Measurements from ENCODE around the gene PLEKHM3.
A peak's percentile ranks its signal among the peaks of the same experiment; 100 is the strongest.

The PLEKHM3 gene

GRCh38 chr2:207901829-207902228 lies 123.5 kb downstream of the PLEKHM3 start:
- Histone ChIP-seq H3K27ac (no peak overlapping the region), H3K4me3 (no peak overlapping the region), H3K9me3 (no peaks in the 10 kb centered on the region), H3K36me3 (peaks cover 0 to 15% (median 0%) of the 10 kb centered on the region in 3 donors), H3K27me3 (no peaks in the 10 kb centered on the region), H3K4me1 (no peaks in the 10 kb centered on the region)
- intact Hi-C loops (cut with DNase I; ENCODE audit: low total_unique reads) = loop anchor here (10.0 kb wide), 1 partner anchor 107 kb away; no protein-coding TSS in a partner anchor
- TF ChIP-seq, protein P1, sequence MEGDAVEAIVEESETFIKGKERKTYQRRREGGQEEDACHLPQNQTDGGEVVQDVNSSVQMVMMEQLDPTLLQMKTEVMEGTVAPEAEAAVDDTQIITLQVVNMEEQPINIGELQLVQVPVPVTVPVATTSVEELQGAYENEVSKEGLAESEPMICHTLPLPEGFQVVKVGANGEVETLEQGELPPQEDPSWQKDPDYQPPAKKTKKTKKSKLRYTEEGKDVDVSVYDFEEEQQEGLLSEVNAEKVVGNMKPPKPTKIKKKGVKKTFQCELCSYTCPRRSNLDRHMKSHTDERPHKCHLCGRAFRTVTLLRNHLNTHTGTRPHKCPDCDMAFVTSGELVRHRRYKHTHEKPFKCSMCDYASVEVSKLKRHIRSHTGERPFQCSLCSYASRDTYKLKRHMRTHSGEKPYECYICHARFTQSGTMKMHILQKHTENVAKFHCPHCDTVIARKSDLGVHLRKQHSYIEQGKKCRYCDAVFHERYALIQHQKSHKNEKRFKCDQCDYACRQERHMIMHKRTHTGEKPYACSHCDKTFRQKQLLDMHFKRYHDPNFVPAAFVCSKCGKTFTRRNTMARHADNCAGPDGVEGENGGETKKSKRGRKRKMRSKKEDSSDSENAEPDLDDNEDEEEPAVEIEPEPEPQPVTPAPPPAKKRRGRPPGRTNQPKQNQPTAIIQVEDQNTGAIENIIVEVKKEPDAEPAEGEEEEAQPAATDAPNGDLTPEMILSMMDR (IDR thresholded peaks at IDR 0.05) = no peak
- no peak for DNase-seq

DNA sequence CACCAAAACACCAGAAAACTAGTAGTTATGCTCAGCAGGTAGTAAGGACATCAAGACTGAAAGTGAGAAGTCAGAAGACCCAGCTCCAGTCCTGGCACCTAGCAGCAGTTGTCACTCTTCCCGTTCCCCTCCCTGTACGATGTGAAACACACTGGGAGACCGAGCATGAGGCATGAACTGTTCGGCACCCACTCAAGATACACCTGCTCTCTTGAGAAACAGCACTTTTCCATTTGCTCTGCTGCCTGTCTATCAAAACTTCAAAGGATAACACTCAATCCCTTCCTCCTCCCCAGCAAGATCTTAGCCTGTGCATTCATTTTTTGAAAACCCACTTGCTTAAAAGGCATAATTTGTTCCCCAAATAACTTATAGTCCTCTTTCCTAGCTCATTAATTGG lies 123.9 kb downstream of the PLEKHM3 start:
- no peak for DNase-seq
- Histone ChIP-seq H3K36me3 (peaks cover 0 to 15% (median 0%) of the 10 kb centered on the region in 3 donors), H3K4me3 (no peak overlapping the region), H3K27ac (no peak overlapping the region), H3K9me3 (no peaks in the 10 kb centered on the region), H3K27me3 (no peaks in the 10 kb centered on the region), H3K4me1 (no peaks in the 10 kb centered on the region)
- intact Hi-C loops (cut with DNase I; ENCODE audit: low total_unique reads) = loop anchor here (10.0 kb wide), 1 partner anchor 107 kb away; no protein-coding TSS in a partner anchor
- TF ChIP-seq, protein P1 (IDR thresholded peaks at IDR 0.05) = no peak

GRCh38 chr2:207898354-207898695 lies 127.0 kb downstream of the PLEKHM3 start:
- intact Hi-C loops (cut with DNase I; ENCODE audit: low total_unique reads) = no loop called here
- Histone ChIP-seq H3K9me3 (no peaks in the 10 kb centered on the region), H3K36me3 (peaks cover 0 to 15% (median 0%) of the 10 kb centered on the region in 3 donors), H3K27me3 (no peaks in the 10 kb centered on the region), H3K4me3 (no peak overlapping the region), H3K4me1 (peaks cover 0 to 7% (median under 1%) of the 10 kb centered on the region in 4 donors), H3K27ac (no peak overlapping the region)
- TF ChIP-seq, protein P1 (IDR thresholded peaks at IDR 0.05) = no peak
- DNase-seq = no peak

GRCh38 chr2:207897541-207898353 lies 127.6 kb downstream of the PLEKHM3 start:
- H3K27me3 ChIP-seq = no peaks in the 10 kb centered on the region
- H3K4me3 ChIP-seq = no peak overlapping the region
- no peak overlapping the region for H3K27ac ChIP-seq
- DNase-seq = no peak
- no peaks in the 10 kb centered on the region for H3K9me3 ChIP-seq
- H3K36me3 ChIP-seq = peaks cover 0 to 15% (median 0%) of the 10 kb centered on the region in 3 donors
- peaks cover 0 to 12% (median 6%) of the 10 kb centered on the region in 4 donors for H3K4me1 ChIP-seq
- TF ChIP-seq, protein P1 (IDR thresholded peaks at IDR 0.05) = no peak
- intact Hi-C loops (cut with DNase I; ENCODE audit: low total_unique reads) = no loop called here

DNA sequence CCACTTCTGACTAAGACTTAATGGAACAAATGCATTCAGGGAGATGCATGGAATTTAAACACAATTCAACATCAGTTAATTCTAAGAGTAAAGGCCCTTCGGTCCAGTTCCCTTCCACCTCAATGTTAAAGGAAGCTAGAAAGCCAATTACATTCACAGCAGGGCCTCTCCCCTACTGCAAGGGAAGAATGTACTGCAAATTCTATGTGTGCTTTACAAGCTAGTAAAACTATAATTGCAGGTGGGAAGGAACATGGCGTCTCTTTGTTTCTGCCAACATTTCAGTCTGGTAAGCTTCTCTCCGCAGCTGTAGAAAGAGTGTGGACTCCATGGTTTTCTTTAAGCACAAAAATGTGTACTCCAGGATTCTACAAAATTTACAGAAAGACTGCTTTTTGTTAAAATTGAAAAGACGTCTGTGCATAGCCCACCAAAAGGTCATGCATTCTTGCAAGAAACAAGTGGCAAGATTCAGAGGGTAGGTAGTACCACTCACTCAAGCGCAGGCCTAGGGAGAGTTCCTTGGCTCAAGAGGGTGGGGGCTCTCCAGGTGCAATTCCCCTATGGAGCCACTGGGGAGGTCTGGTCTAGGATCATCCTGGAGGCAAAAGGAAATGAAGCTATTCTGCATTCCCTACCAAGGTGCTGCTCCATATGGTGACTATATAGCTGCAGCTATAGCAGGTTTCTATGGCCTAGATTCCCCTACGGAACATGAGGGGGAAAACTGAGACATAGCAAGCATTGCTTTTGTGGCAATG lies 128.6 kb downstream of the PLEKHM3 start:
- no peak overlapping the region for H3K4me3 ChIP-seq
- no peak overlapping the region for H3K27ac ChIP-seq
- H3K36me3 ChIP-seq = peaks cover 0 to 15% (median 0%) of the 10 kb centered on the region in 3 donors
- DNase-seq = no peak
- peaks cover 0 to 21% (median 14%) of the 10 kb centered on the region in 4 donors for H3K4me1 ChIP-seq
- TF ChIP-seq, protein P1 (IDR thresholded peaks at IDR 0.05) = peak in 1 of 2 experiments; percentile 9
- intact Hi-C loops (cut with DNase I; ENCODE audit: low total_unique reads) = no loop called here
- H3K27me3 ChIP-seq = no peaks in the 10 kb centered on the region
- no peaks in the 10 kb centered on the region for H3K9me3 ChIP-seq

Measured in tibial artery (tissue), 4 donors.